A673 (cell line): ENCODE results near the gene SMIM41. TPM values are rescaled to one million over a fixed set of nuclear protein-coding genes. Genes with fewer than 3 reads are reported as not detected.

ENCODE experiments used
- BruUV-seq: library from RNA; stranded (reverse); fragments of 400-500 nt; replicated peaks from 2 replicates; lab custom pipeline; 2021; lab: Mats Ljungman, UMichigan
- CTCF ChIA-PET: fragments of 300-600 bp; sonication (Branson Sonifier 250); formaldehyde crosslinking; loops from one replicate; lab custom pipeline; 2022; ENCODE audit warnings: antibody characterized with exemption; lab: Charles Lee
- POLR2A ChIA-PET: fragments of 300-600 bp; sonication (Branson Sonifier 250); formaldehyde crosslinking; loops from one replicate; lab custom pipeline; 2022; ENCODE audit warnings: antibody characterized with exemption; ENCODE audit not compliant: low non-redundant PET; lab: Charles Lee
- DNase-seq: peaks from one replicate; pipeline ENCODE4 v3.0.0-alpha.2; 2015; ENCODE audit warnings: low spot score
- H3K27ac ChIP-seq: fragments of 200-600 bp; sonication (generic); 2 replicates; pipeline ENCODE4 v1.5.1; 2016; ENCODE audit warnings: mixed run types, low read depth, mild to moderate bottlenecking, mixed read lengths, antibody characterized with exemption, low read length; ENCODE audit not compliant: poor library complexity, severe bottlenecking
- H3K27me3 ChIP-seq: fragments of 200-600 bp; sonication (generic); replicated peaks from 2 replicates; pipeline ENCODE4 v1.6.1; 2017; ENCODE audit warnings: mixed run types, low read depth, mild to moderate bottlenecking, mixed read lengths, antibody characterized with exemption, low read length; ENCODE audit not compliant: insufficient read depth, poor library complexity
- H3K36me3 ChIP-seq: fragments of 200-600 bp; sonication (generic); 2 replicates; pipeline ENCODE4 v1.6.1; 2016; ENCODE audit warnings: mixed run types, mild to moderate bottlenecking, mixed read lengths, antibody characterized with exemption, low read length; ENCODE audit not compliant: insufficient read depth, poor library complexity, severe bottlenecking
- H3K4me1 ChIP-seq: fragments of 200-600 bp; sonication (generic); 2 replicates; pipeline ENCODE4 v1.6.1; 2017; ENCODE audit warnings: mixed run types, mild to moderate bottlenecking, mixed read lengths, antibody characterized with exemption, low read length; ENCODE audit not compliant: insufficient read depth, poor library complexity, severe bottlenecking
- H3K4me3 ChIP-seq: fragments of 200-600 bp; sonication (generic); 2 replicates; pipeline ENCODE4 v1.5.1; 2016; ENCODE audit warnings: low read depth, mixed run types, mild to moderate bottlenecking, mixed read lengths, low read length; ENCODE audit not compliant: poor library complexity, severe bottlenecking
- H3K9me3 ChIP-seq: fragments of 200-600 bp; sonication (generic); 2 replicates; pipeline ENCODE4 v1.6.1; 2016; ENCODE audit warnings: mixed run types, low read depth, mild to moderate bottlenecking, mixed read lengths, antibody characterized with exemption, low read length; ENCODE audit not compliant: poor library complexity, severe bottlenecking
- CTCF ChIP-seq: fragments of 300-800, 200-600 bp; sonication (generic); conservative IDR thresholded peaks from 2 replicates; pipeline ENCODE4 v1.5.1; 2017; ENCODE audit warnings: low read depth, mild to moderate bottlenecking, antibody characterized with exemption, low read length, moderate library complexity, mixed read lengths
- EZH2 ChIP-seq: fragments of 200-600 bp; sonication (generic); IDR thresholded peaks from 2 replicates; pipeline ENCODE4 v1.6.1; 2017; ENCODE audit warnings: borderline replicate concordance, low read depth, mild to moderate bottlenecking, mixed read lengths, antibody characterized with exemption, low read length; ENCODE audit not compliant: poor library complexity, severe bottlenecking
- intact Hi-C: fragments of 100-400 bp; cut with micrococcal nuclease; formaldehyde crosslinking; loops from one replicate; pipeline ENCODE4 v1.10.0; 2022; ENCODE audit not compliant: unreplicated experiment
- total RNA-seq: library from RNA; stranded (reverse); gene quantifications from 2 replicates; pipeline ENCODE4 v1.2.3, GENCODE V29; 2021

SMIM41 gene
- total RNA-seq, 1 experiment from 2014 or later: 0.24 TPM

GRCh38 chr12:52126605-52127578 is 47.4 kb downstream of the SMIM41 start:
- TF ChIP-seq CTCF: no peak
- Histone ChIP-seq H3K4me1 (no peaks in the 10 kb centered on the region), H3K4me3 (no peak overlapping the region), H3K27ac (no peak overlapping the region), H3K9me3 (no peaks in the 10 kb centered on the region), H3K36me3 (no peaks in the 10 kb centered on the region), H3K27me3 (no peaks in the 10 kb centered on the region)
- BruUV-seq: no TSS peak
- ChIA-PET CTCF (interaction anchor here (1.4 kb wide), 1 partner anchor 102 kb away, joined by 6 read pairs; no protein-coding TSS in a partner anchor), POLR2A (no interaction called here)
- intact Hi-C loops: no loop called here
- DNase-seq: no peak

- TF ChIP-seq EZH2 (no peak), CTCF (no peak)
- Histone ChIP-seq H3K36me3 (no peaks in the 10 kb centered on the region), H3K4me3 (no peak overlapping the region), H3K27me3 (no peaks in the 10 kb centered on the region), H3K9me3 (no peaks in the 10 kb centered on the region), H3K27ac (no peak overlapping the region), H3K4me1 (no peaks in the 10 kb centered on the region)
- POLR2A ChIA-PET: no interaction called here
- intact Hi-C loops: no loop called here
- CTCF ChIA-PET: interaction anchor here (1.4 kb wide), 1 partner anchor 103 kb away, joined by 6 read pairs; no protein-coding TSS in a partner anchor
- DNase-seq: no peak
- BruUV-seq: no TSS peak
Measured at GRCh38 chr12:52127683-52128450, 48.4 kb downstream of the SMIM41 start.

- POLR2A ChIA-PET: no interaction called here
- no peak for TF ChIP-seq EZH2
- no peak for TF ChIP-seq CTCF
- Histone ChIP-seq H3K27ac (no peak overlapping the region), H3K9me3 (no peaks in the 10 kb centered on the region), H3K4me1 (no peaks in the 10 kb centered on the region), H3K4me3 (no peak overlapping the region), H3K36me3 (no peaks in the 10 kb centered on the region), H3K27me3 (no peaks in the 10 kb centered on the region)
- intact Hi-C loops: no loop called here
- DNase-seq: no peak
- BruUV-seq: no TSS peak
- CTCF ChIA-PET: no interaction called here
Measured at GRCh38 chr12:52130711-52131110, 51.2 kb downstream of the SMIM41 start.
